NCI-H774 (cell line): ENCODE measurements around the gene LRRC17.
A peak's percentile ranks its signal among the peaks of the same experiment; 100 is the strongest.

Source experiments
- DNase-seq: peaks from one replicate; lab custom pipeline; 2025; lab: John Stamatoyannopoulos, UW

Gene LRRC17

GRCh38 chr7:102988631-102989560 lies 76.1 kb downstream of the LRRC17 start:
- DNase-seq = no peak

DNA sequence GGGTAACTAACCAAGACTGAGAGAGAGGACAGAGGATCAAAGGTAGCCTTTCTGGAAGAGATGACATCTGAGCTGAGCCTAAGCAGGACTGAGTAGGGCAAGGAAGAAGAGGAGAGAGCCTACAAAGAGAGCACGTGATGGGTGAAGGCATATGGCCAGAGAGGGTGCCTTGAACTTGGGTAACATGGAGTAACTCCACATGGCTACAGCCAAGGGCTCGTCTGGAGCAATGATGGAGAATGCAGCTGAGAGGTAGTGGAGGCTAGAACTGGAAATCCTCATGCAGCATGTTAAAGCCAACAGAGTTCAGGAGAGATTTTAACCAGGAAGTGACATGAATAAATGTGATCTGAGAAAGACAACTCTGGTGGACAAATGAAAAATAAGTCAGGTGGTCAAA lies 77.8 kb downstream of the LRRC17 start:
- DNase-seq = no peak

DNA sequence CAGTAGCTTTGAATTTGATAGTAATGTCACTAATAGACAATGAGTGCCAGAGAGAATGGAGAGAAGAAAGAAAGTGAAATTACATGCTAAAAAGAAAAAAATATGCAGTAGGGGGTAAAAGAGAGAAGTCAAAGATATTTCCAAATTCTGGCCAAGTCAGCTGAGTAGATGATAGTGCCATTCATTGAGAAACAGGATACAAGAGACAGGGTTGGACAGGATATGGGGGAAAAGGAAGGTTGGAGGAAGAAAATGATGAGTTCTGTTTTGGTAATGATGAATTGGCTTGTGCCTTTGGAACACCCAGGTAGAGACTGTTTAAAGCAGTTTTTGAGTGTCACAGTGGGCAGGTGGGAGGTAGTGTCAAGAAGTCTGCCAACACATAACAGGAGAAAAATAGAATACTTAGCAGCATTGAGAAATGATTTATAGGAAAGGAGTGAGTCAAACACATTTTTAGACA lies 78.3 kb downstream of the LRRC17 start:
- no peak for DNase-seq

- DNase-seq = peak; percentile 41
Observed at GRCh38 chr7:102991540-102992214, 78.9 kb downstream of the LRRC17 start.

DNA sequence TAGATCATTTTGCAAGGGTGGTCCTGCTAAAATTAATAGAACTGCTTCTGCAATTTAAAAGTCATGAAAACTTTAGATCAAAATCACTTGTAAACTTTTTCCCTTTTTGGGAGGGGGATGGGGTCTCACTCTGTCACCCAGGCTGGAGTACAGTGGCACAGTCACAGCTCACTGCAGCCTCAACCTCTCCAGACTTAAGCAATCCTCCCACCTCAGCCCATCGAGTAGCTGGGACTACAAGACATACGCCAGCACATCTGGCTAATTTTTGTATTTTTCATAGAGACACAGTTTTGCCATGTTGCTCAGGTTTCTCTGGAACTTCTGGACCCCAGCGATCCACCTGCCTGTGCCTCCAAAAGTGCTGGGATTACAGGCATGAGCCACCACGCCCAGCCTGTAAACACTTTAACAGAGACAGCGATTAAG lies 79.7 kb downstream of the LRRC17 start:
- DNase-seq = no peak

GRCh38 chr7:102992938-102993717 lies 80.3 kb downstream of the LRRC17 start:
- DNase-seq = no peak

GRCh38 chr7:102993718-102994029 lies 80.9 kb downstream of the LRRC17 start:
- no peak for DNase-seq

DNA sequence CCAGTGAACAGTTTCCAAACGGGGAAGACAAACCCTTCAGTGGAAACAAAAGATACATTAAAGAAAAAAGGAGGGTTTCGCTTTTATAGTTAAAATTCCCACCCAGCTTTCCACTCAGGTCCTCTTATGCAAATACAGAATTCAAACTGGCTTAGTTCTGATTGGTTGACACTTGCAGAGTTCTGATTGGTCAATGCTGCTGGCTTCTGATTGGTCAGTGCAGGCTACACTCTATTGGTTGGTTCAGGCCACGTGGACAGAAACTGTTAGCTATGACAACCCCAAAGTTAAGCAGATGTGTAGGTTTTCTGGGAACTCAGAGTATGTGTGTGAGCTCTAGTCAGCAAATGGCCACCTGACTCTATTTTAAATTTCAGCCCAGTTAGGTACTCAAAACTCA lies 81.8 kb downstream of the LRRC17 start:
- no peak for DNase-seq
